Glomerular endothelial cell (primary cell): ENCODE data around the gene MATN1. TPM values are rescaled to one million over a fixed set of nuclear protein-coding genes. Genes with fewer than 3 reads are reported as not detected.

Experiments used
- DNase-seq: peaks from one replicate; pipeline ENCODE4 v3.0.0-alpha.2; 2011; ENCODE audit warnings: low read depth, low spot score; ENCODE audit errors: extremely low read depth
- total RNA-seq: library from RNA; depleted of rRNA; stranded (reverse); fragments of >200 nt; gene quantifications from 2 replicates; pipeline ENCODE4 v1.2.3, GENCODE V29; 2015

The MATN1 gene
- total RNA-seq, 1 donor from 2014 or later, result not detected

GRCh38 chr1:30666756-30667273 lies 56.6 kb downstream of the MATN1 start:
- no peak for DNase-seq

GRCh38 chr1:30665216-30666010 lies 58.0 kb downstream of the MATN1 start:
- DNase-seq, result no peak

- no peak for DNase-seq
Measured at GRCh38 chr1:30664103-30664755, 59.2 kb downstream of the MATN1 start.

GRCh38 chr1:30663596-30664091 lies 59.7 kb downstream of the MATN1 start:
- no peak for DNase-seq

GRCh38 chr1:30662291-30662840 lies 61.0 kb downstream of the MATN1 start:
- no peak for DNase-seq

GRCh38 chr1:30661311-30661710 lies 62.1 kb downstream of the MATN1 start:
- DNase-seq, result no peak

Other genes with a start within 250 kb of the MATN1 start
- 82.2 and 132 TPM in 2 replicates for gene LAPTM5, start 34.2 kb upstream of the MATN1 start, total RNA-seq
- 64.3 and 79.5 TPM in 2 replicates for gene SDC3, start 185.2 kb upstream of the MATN1 start, total RNA-seq